Measurements from ENCODE around the gene HGFAC.

HGFAC gene

DNA sequence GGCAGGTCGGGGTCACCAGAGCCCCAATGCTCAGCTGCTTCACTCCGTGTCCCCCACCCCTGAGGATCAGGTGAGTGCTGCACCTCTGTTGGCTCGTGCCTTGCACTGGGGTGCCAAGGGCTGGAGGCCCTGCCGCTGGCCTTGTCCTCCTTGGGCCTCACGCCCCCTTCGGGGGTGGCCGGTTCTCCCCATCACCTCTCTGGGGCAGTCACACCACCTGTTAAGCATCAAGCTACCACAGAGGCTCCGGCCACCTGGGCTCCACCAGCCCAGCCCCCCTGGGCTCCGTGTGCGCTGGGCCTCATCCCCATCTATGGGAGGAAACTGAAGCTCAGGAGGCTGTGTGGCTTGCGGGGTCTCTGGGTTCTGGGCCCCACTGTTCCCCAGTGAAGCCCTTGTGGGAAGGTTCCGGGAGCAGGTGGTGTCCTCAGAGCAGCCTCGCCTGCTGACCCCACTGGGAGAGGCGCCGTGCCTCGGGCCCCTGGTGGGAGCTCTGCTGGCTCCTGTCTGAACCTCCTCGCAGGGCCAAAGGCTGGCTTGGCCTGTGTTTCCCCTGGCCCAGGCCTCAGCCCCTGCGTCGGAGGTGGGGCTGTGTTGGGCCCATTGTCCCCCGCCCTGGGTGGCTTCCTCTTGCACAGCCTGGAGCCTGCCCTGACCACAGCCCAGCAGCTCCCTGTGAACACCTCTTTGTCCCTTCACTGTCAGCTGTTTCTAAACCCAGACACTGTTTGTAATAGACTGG is 52.1 kb downstream of the HGFAC start:
- no peak overlapping the region for H3K9ac ChIP-seq (ENCODE audit: low read length)
- H4K20me1 ChIP-seq (ENCODE audit: insufficient read depth, low read length), result no peaks in the 10 kb centered on the region; the same call in 1 of the 2 replicates
- H3K4me1 ChIP-seq (ENCODE audit: low read length), result no peaks in the 10 kb centered on the region
- H3K79me2 ChIP-seq (ENCODE audit: low read length), result no peaks in the 10 kb centered on the region
- no peak overlapping the region for H3K4me3 ChIP-seq (ENCODE audit: low read length)
- H3K4me2 ChIP-seq (ENCODE audit: low read length), result no peak overlapping the region
- H3K27ac ChIP-seq (ENCODE audit: low read length), result no peak overlapping the region
- no peaks in the 10 kb centered on the region for H3K36me3 ChIP-seq (replicated peaks; ENCODE audit: low read depth, low read length)
- TF ChIP-seq, protein P1, sequence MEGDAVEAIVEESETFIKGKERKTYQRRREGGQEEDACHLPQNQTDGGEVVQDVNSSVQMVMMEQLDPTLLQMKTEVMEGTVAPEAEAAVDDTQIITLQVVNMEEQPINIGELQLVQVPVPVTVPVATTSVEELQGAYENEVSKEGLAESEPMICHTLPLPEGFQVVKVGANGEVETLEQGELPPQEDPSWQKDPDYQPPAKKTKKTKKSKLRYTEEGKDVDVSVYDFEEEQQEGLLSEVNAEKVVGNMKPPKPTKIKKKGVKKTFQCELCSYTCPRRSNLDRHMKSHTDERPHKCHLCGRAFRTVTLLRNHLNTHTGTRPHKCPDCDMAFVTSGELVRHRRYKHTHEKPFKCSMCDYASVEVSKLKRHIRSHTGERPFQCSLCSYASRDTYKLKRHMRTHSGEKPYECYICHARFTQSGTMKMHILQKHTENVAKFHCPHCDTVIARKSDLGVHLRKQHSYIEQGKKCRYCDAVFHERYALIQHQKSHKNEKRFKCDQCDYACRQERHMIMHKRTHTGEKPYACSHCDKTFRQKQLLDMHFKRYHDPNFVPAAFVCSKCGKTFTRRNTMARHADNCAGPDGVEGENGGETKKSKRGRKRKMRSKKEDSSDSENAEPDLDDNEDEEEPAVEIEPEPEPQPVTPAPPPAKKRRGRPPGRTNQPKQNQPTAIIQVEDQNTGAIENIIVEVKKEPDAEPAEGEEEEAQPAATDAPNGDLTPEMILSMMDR (IDR thresholded peaks at IDR 0.05; ENCODE audit: low read depth, low read length), result no peak
- no peak for TF ChIP-seq EZH2phosphoT487 (IDR thresholded peaks at IDR 0.05; ENCODE audit: low read depth)
- no peaks in the 10 kb centered on the region for H3K9me3 ChIP-seq (ENCODE audit: insufficient read depth, low read length)
- H3K27me3 ChIP-seq (ENCODE audit: low read depth, low read length), result peaks cover 31% of the 10 kb centered on the region
- no peak overlapping the region for H2AFZ ChIP-seq (ENCODE audit: low read depth, low read length)

- no peaks in the 10 kb centered on the region for H3K4me1 ChIP-seq (ENCODE audit: low read length)
- no peak overlapping the region for H3K27ac ChIP-seq (ENCODE audit: low read length)
- no peaks in the 10 kb centered on the region for H3K36me3 ChIP-seq (replicated peaks; ENCODE audit: low read depth, low read length)
- H3K4me2 ChIP-seq (ENCODE audit: low read length), result no peak overlapping the region
- no peaks in the 10 kb centered on the region for H3K79me2 ChIP-seq (ENCODE audit: low read length)
- H3K4me3 ChIP-seq (ENCODE audit: low read length), result no peak overlapping the region
- no peaks in the 10 kb centered on the region for H4K20me1 ChIP-seq (ENCODE audit: insufficient read depth, low read length)
- H2AFZ ChIP-seq (ENCODE audit: low read depth, low read length), result no peak overlapping the region
- no peak for TF ChIP-seq EZH2phosphoT487 (IDR thresholded peaks at IDR 0.05; ENCODE audit: low read depth)
- TF ChIP-seq, protein P1 (IDR thresholded peaks at IDR 0.05; ENCODE audit: low read depth, low read length), result no peak
- H3K9ac ChIP-seq (ENCODE audit: low read length), result no peak overlapping the region
- no peaks in the 10 kb centered on the region for H3K9me3 ChIP-seq (ENCODE audit: insufficient read depth, low read length)
- peaks cover 25% of the 10 kb centered on the region for H3K27me3 ChIP-seq (ENCODE audit: low read depth, low read length)
These were observed 52.7 kb downstream of the HGFAC start for GRCh38 chr4:3494462-3494871.

DNA sequence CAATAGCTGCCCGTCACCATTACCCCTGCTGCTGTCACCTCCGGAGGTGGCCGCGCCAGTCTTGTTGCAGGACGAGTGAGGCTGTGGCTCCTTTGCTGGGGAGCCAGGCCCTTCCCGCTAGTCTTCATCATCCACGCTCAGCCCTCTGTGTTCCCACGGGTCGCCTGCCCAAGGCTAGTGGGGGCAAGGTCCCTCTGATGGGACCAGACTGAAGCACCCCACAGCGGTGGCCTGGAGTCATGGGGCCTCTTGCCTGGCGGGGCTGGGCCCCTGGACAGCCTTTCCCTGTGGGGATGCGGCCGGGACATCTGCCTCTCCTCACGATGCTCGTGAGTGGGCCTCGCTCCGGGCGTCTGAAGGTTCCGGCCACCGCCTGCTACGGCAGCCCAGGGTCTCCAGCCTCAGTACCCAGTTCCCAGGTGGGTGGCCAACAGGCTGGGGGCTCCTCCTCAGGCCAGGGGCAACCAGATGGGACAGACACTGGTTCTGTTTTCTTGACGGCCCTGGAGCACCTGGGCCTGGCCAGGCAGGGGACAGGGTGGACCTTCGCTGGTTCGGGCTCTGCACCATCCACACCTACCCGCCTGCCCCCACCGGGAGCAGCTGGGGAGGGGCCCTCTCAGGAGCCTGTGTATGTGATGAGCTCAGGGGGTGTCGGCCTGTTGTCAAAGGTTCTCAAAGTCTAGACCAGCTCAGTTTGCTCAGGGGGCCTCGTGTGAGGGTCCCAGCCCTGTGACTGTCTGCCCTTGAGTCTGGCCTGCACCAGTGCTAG is 53.6 kb downstream of the HGFAC start:
- Histone ChIP-seq H3K27ac (ENCODE audit: low read length) (no peak overlapping the region), H3K4me1 (ENCODE audit: low read length) (no peaks in the 10 kb centered on the region), H3K4me3 (ENCODE audit: low read length) (no peak overlapping the region), H3K36me3 (replicated peaks; ENCODE audit: low read depth, low read length) (no peaks in the 10 kb centered on the region), H3K27me3 (ENCODE audit: low read depth, low read length) (peaks cover 16% of the 10 kb centered on the region; the same call in 1 of the 2 replicates), H4K20me1 (ENCODE audit: insufficient read depth, low read length) (0 out of 2 replicates have a peak, but pooled peaks cover 3% of the 10 kb centered on the region), H3K9me3 (ENCODE audit: insufficient read depth, low read length) (no peaks in the 10 kb centered on the region), H3K4me2 (ENCODE audit: low read length) (no peak overlapping the region), H2AFZ (ENCODE audit: low read depth, low read length) (no peak overlapping the region), H3K79me2 (ENCODE audit: low read length) (no peaks in the 10 kb centered on the region), H3K9ac (ENCODE audit: low read length) (no peak overlapping the region)
- no peak for TF ChIP-seq EZH2phosphoT487 (IDR thresholded peaks at IDR 0.05; ENCODE audit: low read depth)
- TF ChIP-seq, protein P1 (IDR thresholded peaks at IDR 0.05; ENCODE audit: low read depth, low read length), result no peak

DNA sequence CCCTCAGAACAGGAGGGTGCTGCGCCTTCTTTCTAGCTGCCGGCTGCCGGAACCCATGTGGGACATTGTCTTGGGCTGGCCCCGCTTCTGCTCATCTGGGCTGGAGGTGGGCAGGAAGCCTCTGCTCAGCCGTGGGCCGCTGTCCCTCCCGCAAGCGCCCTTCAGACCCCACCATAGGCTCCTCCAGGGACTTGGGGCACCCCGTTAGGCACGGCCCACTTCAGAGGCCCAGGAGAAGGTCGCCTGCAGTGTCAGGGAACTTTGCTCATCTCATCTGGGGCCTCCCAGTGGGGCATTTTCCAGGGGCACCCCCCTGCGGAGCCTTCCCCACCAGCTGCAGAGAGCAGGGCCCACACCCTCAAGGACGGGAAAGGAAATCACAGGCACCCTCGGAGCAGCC is 54.3 kb downstream of the HGFAC start:
- H3K4me1 ChIP-seq (ENCODE audit: low read length), result no peaks in the 10 kb centered on the region
- H2AFZ ChIP-seq (ENCODE audit: low read depth, low read length), result no peak overlapping the region
- H4K20me1 ChIP-seq (ENCODE audit: insufficient read depth, low read length), result 0 out of 2 replicates have a peak, but pooled peaks cover 3% of the 10 kb centered on the region
- no peak overlapping the region for H3K27ac ChIP-seq (ENCODE audit: low read length)
- H3K79me2 ChIP-seq (ENCODE audit: low read length), result no peaks in the 10 kb centered on the region
- H3K4me3 ChIP-seq (ENCODE audit: low read length), result no peak overlapping the region
- H3K27me3 ChIP-seq (ENCODE audit: low read depth, low read length), result peaks cover 10% of the 10 kb centered on the region; the same call in 1 of the 2 replicates
- no peak overlapping the region for H3K9ac ChIP-seq (ENCODE audit: low read length)
- TF ChIP-seq, protein P1 (IDR thresholded peaks at IDR 0.05; ENCODE audit: low read depth, low read length), result no peak
- no peak for TF ChIP-seq EZH2phosphoT487 (IDR thresholded peaks at IDR 0.05; ENCODE audit: low read depth)
- H3K4me2 ChIP-seq (ENCODE audit: low read length), result no peak overlapping the region
- no peaks in the 10 kb centered on the region for H3K9me3 ChIP-seq (ENCODE audit: insufficient read depth, low read length)
- no peaks in the 10 kb centered on the region for H3K36me3 ChIP-seq (replicated peaks; ENCODE audit: low read depth, low read length)
